ENCODE measurements around the gene SLC13A3. TPM values are rescaled to one million over a fixed set of nuclear protein-coding genes. Genes with fewer than 3 reads are reported as not detected.

Gene SLC13A3
- total and polyA plus RNA-seq, 2 donors (not counting 3 experiments of a cell fraction or from before 2014, with no cell fraction given) = 0.11 to 0.40 TPM

GRCh38 chr20:46583411-46584214, 67.6 kb downstream of the SLC13A3 start:
- Histone ChIP-seq H3K4me1 (ENCODE audit: control insufficient read depth, extremely low read depth, insufficient read depth, low read length) (no peaks in the 10 kb centered on the region), H3K4me2 (ENCODE audit: insufficient read depth, low read length) (no peak overlapping the region), H4K20me1 (replicated peaks; ENCODE audit: control insufficient read depth, extremely low read depth, insufficient read depth, low read length) (no peaks in the 10 kb centered on the region), H3K27me3 (ENCODE audit: control insufficient read depth in 2 of 2, insufficient read depth in 2 of 2, low read length in 2 of 2) (no peaks in the 10 kb centered on the region), H3K9ac (replicated peaks; ENCODE audit: extremely low read depth, insufficient read depth, low read length) (no peak overlapping the region), H3K4me3 (replicated peaks in 1 of 3; ENCODE audit: insufficient read depth in 1 of 3, low read depth in 1 of 3, low read length in 3 of 3) (no peak overlapping the region), H3K27ac (ENCODE audit: insufficient read depth, low read depth, low read length) (no peak overlapping the region), H3K9me3 (replicated peaks; ENCODE audit: control insufficient read depth, insufficient read depth, low read length) (no peaks in the 10 kb centered on the region), H3K79me2 (ENCODE audit: control insufficient read depth, insufficient read depth, low read length) (no peaks in the 10 kb centered on the region), H2AFZ (ENCODE audit: low read depth, low read length) (no peak overlapping the region), H3K36me3 (ENCODE audit: control insufficient read depth in 2 of 2, extremely low read depth in 1 of 2, insufficient read depth in 2 of 2, low read length in 2 of 2) (no peaks in the 10 kb centered on the region), H3K9me1 (replicated peaks; ENCODE audit: control insufficient read depth, extremely low read depth, insufficient read depth, low read length) (no peaks in the 10 kb centered on the region)
- POLR2A ChIA-PET = no interaction called here
- CTCF ChIA-PET = no interaction called here
- no peak for FAIRE-seq
- BruUV-seq (replicated peaks) = no TSS peak
- TF ChIP-seq GATA2 (IDR thresholded peaks at IDR 0.05; ENCODE audit: insufficient read depth, insufficient read length, low read depth, low read length) = no peak
- TF ChIP-seq JUN (IDR thresholded peaks at IDR 0.05; ENCODE audit: borderline replicate concordance, insufficient read depth, insufficient read length, low read depth) = no peak
- no peak for TF ChIP-seq POLR2A (IDR thresholded peaks at IDR 0.05; ENCODE audit: low read depth, low read length)
- no peak for TF ChIP-seq MYC (IDR thresholded peaks at IDR 0.05; ENCODE audit: low read depth, low read length)
- TF ChIP-seq, protein P1, sequence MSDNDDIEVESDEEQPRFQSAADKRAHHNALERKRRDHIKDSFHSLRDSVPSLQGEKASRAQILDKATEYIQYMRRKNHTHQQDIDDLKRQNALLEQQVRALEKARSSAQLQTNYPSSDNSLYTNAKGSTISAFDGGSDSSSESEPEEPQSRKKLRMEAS (IDR thresholded peaks at IDR 0.05; ENCODE audit: insufficient read depth, insufficient read length) = no peak
- no peak for TF ChIP-seq EZH2 (IDR thresholded peaks at IDR 0.05; ENCODE audit: borderline replicate concordance, low read depth, low read length, severe bottlenecking)
- no peak for TF ChIP-seq FOS (IDR thresholded peaks at IDR 0.05; ENCODE audit: borderline replicate concordance, insufficient read depth, low read length)
- TF ChIP-seq POLR2AphosphoS5 (IDR thresholded peaks at IDR 0.05; ENCODE audit: insufficient read depth, low read depth, low read length) = no peak
- no peak for DNase-seq (ENCODE audit: low read depth, low spot score)
- dilution Hi-C loops (cut with MboI; ENCODE audit: extremely low pct_ligation_motif_present, low sequenced_read_pairs) (no loop called here), intact Hi-C loops (cut with micrococcal nuclease) (no loop called here)
